ENCODE results near the gene FMN2. TPM values are rescaled to one million over a fixed set of nuclear protein-coding genes. Genes with fewer than 3 reads are reported as not detected.

The FMN2 gene
- total RNA-seq, 2 experiments from 2014 or later: not detected

- ChIA-PET POLR2A (no interaction called here), CTCF (no interaction called here)
- intact Hi-C loops (cut with micrococcal nuclease): no loop called here
- H3K36me3 Mint-ChIP-seq: no peaks in the 10 kb centered on the region
- no peaks in the 10 kb centered on the region for H3K27me3 Mint-ChIP-seq
- H3K4me1 Mint-ChIP-seq (ENCODE audit: low read depth): no peaks in the 10 kb centered on the region
- H3K4me3 Mint-ChIP-seq: no peak overlapping the region
- H3K9me3 Mint-ChIP-seq: no peaks in the 10 kb centered on the region
- DNase-seq: no peak
- no peak overlapping the region for H3K27ac Mint-ChIP-seq
These were observed 295.4 kb downstream of the FMN2 start for GRCh38 chr1:240387051-240387450.

GRCh38 chr1:240391660-240392260 is 300.1 kb downstream of the FMN2 start:
- H3K36me3 Mint-ChIP-seq: no peaks in the 10 kb centered on the region

GRCh38 chr1:240394353-240394752 is 302.7 kb downstream of the FMN2 start:
- Mint-ChIP-seq H3K27ac (no peak overlapping the region), H3K9me3 (no peaks in the 10 kb centered on the region), H3K4me1 (ENCODE audit: low read depth) (no peaks in the 10 kb centered on the region), H3K27me3 (no peaks in the 10 kb centered on the region), H3K4me3 (no peak overlapping the region), H3K36me3 (no peaks in the 10 kb centered on the region)
- intact Hi-C loops (cut with micrococcal nuclease): no loop called here
- CTCF ChIA-PET: no interaction called here
- POLR2A ChIA-PET: no interaction called here
- DNase-seq: no peak

More at GRCh38 chr1:240391660-240392260, 300.1 kb downstream of the FMN2 start:
- no peak for DNase-seq
- Mint-ChIP-seq H3K9me3 (no peaks in the 10 kb centered on the region), H3K4me1 (ENCODE audit: low read depth) (no peaks in the 10 kb centered on the region), H3K4me3 (no peak overlapping the region), H3K27ac (no peak overlapping the region), H3K27me3 (no peaks in the 10 kb centered on the region)
- ChIA-PET POLR2A (no interaction called here), CTCF (no interaction called here)
- intact Hi-C loops (cut with micrococcal nuclease): no loop called here

- ChIA-PET POLR2A (no interaction called here), CTCF (no interaction called here)
- no peaks in the 10 kb centered on the region for H3K4me1 Mint-ChIP-seq (ENCODE audit: low read depth)
- H3K9me3 Mint-ChIP-seq: no peaks in the 10 kb centered on the region
- intact Hi-C loops (cut with micrococcal nuclease): no loop called here
- no peaks in the 10 kb centered on the region for H3K27me3 Mint-ChIP-seq
- no peak for DNase-seq
- H3K27ac Mint-ChIP-seq: no peak overlapping the region
- no peak overlapping the region for H3K4me3 Mint-ChIP-seq
- H3K36me3 Mint-ChIP-seq: no peaks in the 10 kb centered on the region
These were observed 303.7 kb downstream of the FMN2 start for GRCh38 chr1:240395336-240395735.

GRCh38 chr1:240399381-240399780 is 307.7 kb downstream of the FMN2 start:
- Mint-ChIP-seq H3K9me3 (no peaks in the 10 kb centered on the region), H3K27me3 (no peaks in the 10 kb centered on the region), H3K27ac (no peak overlapping the region), H3K36me3 (no peaks in the 10 kb centered on the region), H3K4me3 (no peak overlapping the region), H3K4me1 (ENCODE audit: low read depth) (no peaks in the 10 kb centered on the region)
- ChIA-PET CTCF (no interaction called here), POLR2A (no interaction called here)
- intact Hi-C loops (cut with micrococcal nuclease): no loop called here
- DNase-seq: no peak

- POLR2A ChIA-PET: no interaction called here
- CTCF ChIA-PET: interaction anchor here (1.0 kb wide), 1 partner anchor 54 kb away, joined by 3 read pairs; no protein-coding TSS in a partner anchor
- no peaks in the 10 kb centered on the region for H3K27me3 Mint-ChIP-seq
- H3K4me1 Mint-ChIP-seq (ENCODE audit: low read depth): no peaks in the 10 kb centered on the region
- intact Hi-C loops (cut with micrococcal nuclease): no loop called here
- DNase-seq: no peak
- H3K27ac Mint-ChIP-seq: no peak overlapping the region
- no peaks in the 10 kb centered on the region for H3K9me3 Mint-ChIP-seq
- no peak overlapping the region for H3K4me3 Mint-ChIP-seq
- no peaks in the 10 kb centered on the region for H3K36me3 Mint-ChIP-seq
These were observed 310.0 kb downstream of the FMN2 start for GRCh38 chr1:240401731-240402130.

GRCh38 chr1:240402326-240402725 is 310.6 kb downstream of the FMN2 start:
- no peak overlapping the region for H3K4me3 Mint-ChIP-seq
- no peaks in the 10 kb centered on the region for H3K36me3 Mint-ChIP-seq
- CTCF ChIA-PET: interaction anchor here (1.0 kb wide), 1 partner anchor 53 kb away, joined by 3 read pairs; no protein-coding TSS in a partner anchor
- POLR2A ChIA-PET: no interaction called here
- H3K4me1 Mint-ChIP-seq (ENCODE audit: low read depth): no peaks in the 10 kb centered on the region
- intact Hi-C loops (cut with micrococcal nuclease): no loop called here
- no peak for DNase-seq
- no peaks in the 10 kb centered on the region for H3K27me3 Mint-ChIP-seq
- no peaks in the 10 kb centered on the region for H3K9me3 Mint-ChIP-seq
- no peak overlapping the region for H3K27ac Mint-ChIP-seq

- Mint-ChIP-seq H3K9me3 (no peaks in the 10 kb centered on the region), H3K27ac (no peak overlapping the region), H3K36me3 (no peaks in the 10 kb centered on the region), H3K27me3 (no peaks in the 10 kb centered on the region), H3K4me1 (ENCODE audit: low read depth) (no peaks in the 10 kb centered on the region), H3K4me3 (no peak overlapping the region)
- intact Hi-C loops (cut with micrococcal nuclease): no loop called here
- ChIA-PET CTCF (no interaction called here), POLR2A (no interaction called here)
- DNase-seq: no peak
These were observed 312.6 kb downstream of the FMN2 start for GRCh38 chr1:240404286-240404685.

- POLR2A ChIA-PET: no interaction called here
- no peaks in the 10 kb centered on the region for H3K36me3 Mint-ChIP-seq
- H3K4me1 Mint-ChIP-seq (ENCODE audit: low read depth): no peaks in the 10 kb centered on the region
- intact Hi-C loops (cut with micrococcal nuclease): no loop called here
- no peak for DNase-seq
- no peak overlapping the region for H3K27ac Mint-ChIP-seq
- H3K9me3 Mint-ChIP-seq: no peaks in the 10 kb centered on the region
- CTCF ChIA-PET: no interaction called here
- no peaks in the 10 kb centered on the region for H3K27me3 Mint-ChIP-seq
- H3K4me3 Mint-ChIP-seq: no peak overlapping the region
These were observed 314.1 kb downstream of the FMN2 start for GRCh38 chr1:240405751-240406150.

GRCh38 chr1:240407407-240407806 is 315.7 kb downstream of the FMN2 start:
- no peak overlapping the region for H3K27ac Mint-ChIP-seq
- no peak overlapping the region for H3K4me3 Mint-ChIP-seq
- H3K4me1 Mint-ChIP-seq (ENCODE audit: low read depth): no peaks in the 10 kb centered on the region
- POLR2A ChIA-PET: no interaction called here
- no peaks in the 10 kb centered on the region for H3K36me3 Mint-ChIP-seq
- no peaks in the 10 kb centered on the region for H3K9me3 Mint-ChIP-seq
- H3K27me3 Mint-ChIP-seq: no peaks in the 10 kb centered on the region
- intact Hi-C loops (cut with micrococcal nuclease): no loop called here
- CTCF ChIA-PET: no interaction called here
- no peak for DNase-seq

- intact Hi-C loops (cut with micrococcal nuclease): no loop called here
- no peaks in the 10 kb centered on the region for H3K9me3 Mint-ChIP-seq
These were observed 317.9 kb downstream of the FMN2 start for GRCh38 chr1:240409615-240410014.

GRCh38 chr1:240413732-240414131 is 322.0 kb downstream of the FMN2 start:
- Mint-ChIP-seq H3K4me1 (ENCODE audit: low read depth) (no peaks in the 10 kb centered on the region), H3K27ac (no peak overlapping the region), H3K4me3 (no peak overlapping the region), H3K27me3 (no peaks in the 10 kb centered on the region), H3K9me3 (no peaks in the 10 kb centered on the region), H3K36me3 (no peaks in the 10 kb centered on the region)
- ChIA-PET CTCF (no interaction called here), POLR2A (no interaction called here)
- no peak for DNase-seq
- intact Hi-C loops (cut with micrococcal nuclease): no loop called here

More at GRCh38 chr1:240409615-240410014, 317.9 kb downstream of the FMN2 start:
- CTCF ChIA-PET: no interaction called here
- H3K36me3 Mint-ChIP-seq: no peaks in the 10 kb centered on the region
- no peaks in the 10 kb centered on the region for H3K27me3 Mint-ChIP-seq
- no peaks in the 10 kb centered on the region for H3K4me1 Mint-ChIP-seq (ENCODE audit: low read depth)
- DNase-seq: no peak
- no peak overlapping the region for H3K4me3 Mint-ChIP-seq
- POLR2A ChIA-PET: no interaction called here
- H3K27ac Mint-ChIP-seq: no peak overlapping the region

GRCh38 chr1:240414237-240414636 is 322.6 kb downstream of the FMN2 start:
- CTCF ChIA-PET: no interaction called here
- intact Hi-C loops (cut with micrococcal nuclease): no loop called here
- H3K4me1 Mint-ChIP-seq (ENCODE audit: low read depth): no peaks in the 10 kb centered on the region
- no peaks in the 10 kb centered on the region for H3K27me3 Mint-ChIP-seq
- H3K27ac Mint-ChIP-seq: no peak overlapping the region
- no peaks in the 10 kb centered on the region for H3K36me3 Mint-ChIP-seq
- DNase-seq: no peak
- no peaks in the 10 kb centered on the region for H3K9me3 Mint-ChIP-seq
- H3K4me3 Mint-ChIP-seq: no peak overlapping the region
- POLR2A ChIA-PET: no interaction called here

Measured in activated CD4-positive, alpha-beta memory T cell treated with anti-CD3 and anti-CD28 coated beads for 36 hours (primary cell).